Ovary (tissue), 3 donors: ENCODE measurements around the gene UCKL1.

Experiments used
- CTCF ChIP-seq, 3 donors: fragments of 450-650 bp in 2 of 3; fragments of 200-600 bp in 1 of 3; IDR thresholded peaks; one replicate each; pipeline versions ENCODE4 v1.5.1 to v1.8.0; 2016 to 2022; ENCODE audit warnings: antibody characterized with exemption in 3 of 3, mild to moderate bottlenecking in 1 of 3
- EP300 ChIP-seq: sonication (generic); formaldehyde crosslinking; IDR thresholded peaks from one replicate; pipeline ENCODE4 v1.6.1; 2017; ENCODE audit warnings: antibody characterized with exemption
- POLR2A ChIP-seq: fragments of 450-650 bp; IDR thresholded peaks from one replicate; pipeline ENCODE4 v1.6.1; 2017; ENCODE audit warnings: antibody characterized with exemption, mild to moderate bottlenecking, moderate library complexity
- donor health status: DM: no; HTN: no; CAD: no.

DNA sequence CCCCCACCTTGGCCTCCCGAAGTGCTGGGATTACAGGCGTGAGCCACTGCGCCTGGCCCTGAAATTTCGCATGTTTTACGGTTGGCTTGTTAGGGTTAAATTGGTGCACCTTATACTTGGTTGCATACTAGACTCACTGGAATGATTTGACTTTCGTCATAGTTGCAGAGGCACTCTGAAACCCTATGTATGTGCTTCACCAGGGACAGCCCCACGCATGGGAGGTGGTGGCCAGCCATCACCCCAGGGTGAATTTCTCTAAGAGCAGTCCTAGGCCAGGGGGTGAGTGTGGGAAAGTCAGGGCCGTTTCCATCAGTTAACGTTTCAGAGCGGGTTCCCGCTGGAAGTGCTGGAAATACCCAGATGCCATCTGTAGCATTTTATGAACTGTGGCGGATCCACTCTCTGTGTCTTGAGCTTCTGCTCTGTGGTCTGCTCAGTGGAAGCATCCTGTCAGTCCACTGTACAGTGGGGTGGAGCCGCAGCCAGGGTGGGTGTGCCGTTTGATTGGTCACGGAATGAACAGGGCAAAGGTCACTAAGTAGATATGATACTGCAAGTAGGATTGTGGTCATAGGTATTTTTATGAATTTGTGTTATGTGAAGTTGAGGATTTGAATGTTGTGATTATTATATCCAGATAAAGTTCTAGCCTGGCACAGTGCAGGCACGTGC lies 48.1 kb downstream of the UCKL1 start:
- no peak for TF ChIP-seq CTCF (IDR thresholded peaks at IDR 0.05)
- TF ChIP-seq POLR2A: no peak
- TF ChIP-seq EP300: no peak
